ENCODE results near the gene MYL5.

DNA sequence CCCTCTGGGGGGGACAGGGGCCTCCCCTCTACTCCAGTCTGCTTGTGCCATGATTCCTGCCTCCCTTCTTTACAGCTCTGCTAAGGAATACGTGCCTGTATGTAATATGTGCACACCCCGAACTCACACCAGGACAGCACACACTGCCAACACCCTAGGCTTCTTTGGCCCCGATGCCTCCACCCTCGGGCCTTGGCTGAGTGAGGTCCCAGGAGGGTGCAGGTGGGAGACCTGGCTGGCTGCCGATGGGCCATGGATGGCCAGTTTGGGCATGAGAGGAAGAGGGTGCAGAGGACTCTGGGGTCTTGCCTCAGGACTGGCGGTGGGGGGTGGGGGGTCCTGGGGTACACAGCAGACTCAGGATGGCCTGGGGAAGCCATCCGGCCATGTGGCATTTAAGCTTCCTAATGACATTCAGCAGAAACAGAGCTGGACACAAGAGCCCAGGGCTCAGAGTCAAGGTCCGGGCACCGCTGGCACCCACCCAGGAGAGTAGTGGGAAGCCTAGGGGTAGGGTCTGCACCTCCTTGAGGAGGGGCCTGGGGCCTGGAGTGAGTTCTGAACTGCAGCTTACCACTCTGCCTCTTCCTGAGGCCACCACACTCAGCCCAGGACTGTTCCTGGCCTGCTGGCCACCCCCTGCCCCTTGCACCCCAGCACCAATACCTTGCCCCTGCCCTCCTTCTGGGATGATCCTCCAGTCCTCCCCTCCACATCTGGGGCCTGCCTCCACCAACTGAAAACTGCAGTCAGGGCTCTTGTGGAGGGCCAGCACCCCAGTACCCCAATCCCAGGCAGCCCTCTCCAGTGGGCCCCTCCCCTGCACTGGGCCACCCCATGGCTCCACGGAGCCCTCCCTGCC lies 29.2 kb downstream of the MYL5 start:
- TF ChIP-seq, protein P1, sequence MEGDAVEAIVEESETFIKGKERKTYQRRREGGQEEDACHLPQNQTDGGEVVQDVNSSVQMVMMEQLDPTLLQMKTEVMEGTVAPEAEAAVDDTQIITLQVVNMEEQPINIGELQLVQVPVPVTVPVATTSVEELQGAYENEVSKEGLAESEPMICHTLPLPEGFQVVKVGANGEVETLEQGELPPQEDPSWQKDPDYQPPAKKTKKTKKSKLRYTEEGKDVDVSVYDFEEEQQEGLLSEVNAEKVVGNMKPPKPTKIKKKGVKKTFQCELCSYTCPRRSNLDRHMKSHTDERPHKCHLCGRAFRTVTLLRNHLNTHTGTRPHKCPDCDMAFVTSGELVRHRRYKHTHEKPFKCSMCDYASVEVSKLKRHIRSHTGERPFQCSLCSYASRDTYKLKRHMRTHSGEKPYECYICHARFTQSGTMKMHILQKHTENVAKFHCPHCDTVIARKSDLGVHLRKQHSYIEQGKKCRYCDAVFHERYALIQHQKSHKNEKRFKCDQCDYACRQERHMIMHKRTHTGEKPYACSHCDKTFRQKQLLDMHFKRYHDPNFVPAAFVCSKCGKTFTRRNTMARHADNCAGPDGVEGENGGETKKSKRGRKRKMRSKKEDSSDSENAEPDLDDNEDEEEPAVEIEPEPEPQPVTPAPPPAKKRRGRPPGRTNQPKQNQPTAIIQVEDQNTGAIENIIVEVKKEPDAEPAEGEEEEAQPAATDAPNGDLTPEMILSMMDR (conservative IDR thresholded peaks at IDR 0.05; ENCODE audit: low read depth, low read length): no peak
- no peak for TF ChIP-seq EZH2 (IDR thresholded peaks at IDR 0.05; ENCODE audit: borderline replicate concordance, low read depth, low read length, poor library complexity, severe bottlenecking)

All from A673 (cell line).